ENCODE measurements around the gene PPP1R7. TPM values are rescaled to one million over a fixed set of nuclear protein-coding genes. Genes with fewer than 3 reads are reported as not detected.

PPP1R7 gene
- polyA plus RNA-seq, 1 of the 3 experiments (the other 2 are of a cell fraction) = 56.9 TPM

DNA sequence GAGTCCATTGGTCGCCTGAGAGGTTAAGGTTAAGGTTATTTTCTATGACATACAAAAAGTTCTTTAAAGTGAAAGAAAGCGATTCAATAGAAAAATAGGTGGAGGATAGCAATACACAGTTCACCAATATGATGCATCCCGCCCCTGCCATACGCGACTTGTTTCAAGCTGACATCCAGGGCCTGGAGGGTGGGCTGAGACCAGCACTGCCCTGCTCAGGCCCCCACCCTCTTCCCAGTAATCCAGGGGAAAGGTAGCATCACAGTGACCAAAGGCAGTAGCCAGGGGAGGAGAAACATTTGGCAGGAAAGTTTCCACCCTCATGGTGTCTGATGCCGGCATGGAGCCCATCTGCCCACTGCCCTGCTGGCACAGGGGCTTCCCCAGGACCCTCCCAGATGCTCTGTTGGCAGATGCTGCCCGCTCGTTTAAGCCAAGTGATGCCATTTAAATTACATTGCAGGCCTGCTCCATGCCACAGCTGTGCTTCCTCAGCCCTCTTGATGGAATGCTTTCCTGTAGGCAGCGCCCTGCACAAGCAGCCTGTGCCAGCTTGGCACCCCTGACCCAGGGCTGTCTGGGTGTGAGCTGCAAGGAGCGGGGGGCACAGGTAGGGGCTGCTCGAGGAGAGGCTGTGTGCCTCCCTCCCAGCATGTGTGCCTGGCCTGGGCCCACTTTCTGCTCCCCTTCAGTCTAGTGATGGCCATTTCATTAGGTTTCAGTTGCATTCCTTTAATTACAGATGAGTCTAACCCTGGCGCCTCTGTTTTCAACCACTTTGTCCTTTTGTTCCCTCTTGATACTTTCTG, 27.5 kb downstream of the PPP1R7 start:
- CTCF ChIA-PET = no interaction called here
- DNase-seq = no peak
- 95% methylated on average over 9 of the region's 12 CpGs for WGBS (ENCODE audit: low lambda C conversion rate)

More for the DNA sequence above, 27.5 kb downstream of the PPP1R7 start:
- H3K4me3 ChIP-seq (ENCODE audit: low read depth in 2 of 2, low read length in 1 of 2) = no peak overlapping the region
- H4K20me1 ChIP-seq (ENCODE audit: insufficient read depth) = no peaks in the 10 kb centered on the region
- H3K9me3 ChIP-seq = no peaks in the 10 kb centered on the region
- POLR2A ChIA-PET = no interaction called here
- H3K9ac ChIP-seq = no peak overlapping the region
- no peaks in the 10 kb centered on the region for H3K79me2 ChIP-seq (ENCODE audit: insufficient read depth)
- H3K36me3 ChIP-seq (replicated peaks in 1 of 2; ENCODE audit: control insufficient read depth in 1 of 2, insufficient read depth in 2 of 2, low read length in 1 of 2) = peaks cover 3 to 5% of the 10 kb centered on the region in 2 experiments
- H3K4me1 ChIP-seq (ENCODE audit: control insufficient read depth in 1 of 2, insufficient read depth in 2 of 2, low read depth in 1 of 2, low read length in 1 of 2) = peaks cover 0 to 5% of the 10 kb centered on the region in 2 experiments; a peak in 1 of 4 replicates
- no peak overlapping the region for H2AFZ ChIP-seq (ENCODE audit: low read depth)
- no peaks in the 10 kb centered on the region for H3K27me3 ChIP-seq (ENCODE audit: insufficient read depth)
- no peak overlapping the region for H3K27ac ChIP-seq (ENCODE audit: low read depth in 2 of 2, low read length in 1 of 2)
- TF ChIP-seq, protein P1, sequence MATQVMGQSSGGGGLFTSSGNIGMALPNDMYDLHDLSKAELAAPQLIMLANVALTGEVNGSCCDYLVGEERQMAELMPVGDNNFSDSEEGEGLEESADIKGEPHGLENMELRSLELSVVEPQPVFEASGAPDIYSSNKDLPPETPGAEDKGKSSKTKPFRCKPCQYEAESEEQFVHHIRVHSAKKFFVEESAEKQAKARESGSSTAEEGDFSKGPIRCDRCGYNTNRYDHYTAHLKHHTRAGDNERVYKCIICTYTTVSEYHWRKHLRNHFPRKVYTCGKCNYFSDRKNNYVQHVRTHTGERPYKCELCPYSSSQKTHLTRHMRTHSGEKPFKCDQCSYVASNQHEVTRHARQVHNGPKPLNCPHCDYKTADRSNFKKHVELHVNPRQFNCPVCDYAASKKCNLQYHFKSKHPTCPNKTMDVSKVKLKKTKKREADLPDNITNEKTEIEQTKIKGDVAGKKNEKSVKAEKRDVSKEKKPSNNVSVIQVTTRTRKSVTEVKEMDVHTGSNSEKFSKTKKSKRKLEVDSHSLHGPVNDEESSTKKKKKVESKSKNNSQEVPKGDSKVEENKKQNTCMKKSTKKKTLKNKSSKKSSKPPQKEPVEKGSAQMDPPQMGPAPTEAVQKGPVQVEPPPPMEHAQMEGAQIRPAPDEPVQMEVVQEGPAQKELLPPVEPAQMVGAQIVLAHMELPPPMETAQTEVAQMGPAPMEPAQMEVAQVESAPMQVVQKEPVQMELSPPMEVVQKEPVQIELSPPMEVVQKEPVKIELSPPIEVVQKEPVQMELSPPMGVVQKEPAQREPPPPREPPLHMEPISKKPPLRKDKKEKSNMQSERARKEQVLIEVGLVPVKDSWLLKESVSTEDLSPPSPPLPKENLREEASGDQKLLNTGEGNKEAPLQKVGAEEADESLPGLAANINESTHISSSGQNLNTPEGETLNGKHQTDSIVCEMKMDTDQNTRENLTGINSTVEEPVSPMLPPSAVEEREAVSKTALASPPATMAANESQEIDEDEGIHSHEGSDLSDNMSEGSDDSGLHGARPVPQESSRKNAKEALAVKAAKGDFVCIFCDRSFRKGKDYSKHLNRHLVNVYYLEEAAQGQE (IDR thresholded peaks at IDR 0.05; ENCODE audit: low read depth, low read length) = no peak
- TF ChIP-seq GABPA (IDR thresholded peaks at IDR 0.05; ENCODE audit: low read depth) (no peak), YY1 (IDR thresholded peaks at IDR 0.05; ENCODE audit: low read depth) (no peak), POLR2AphosphoS5 (IDR thresholded peaks at IDR 0.05; ENCODE audit: low read depth, low read length) (no peak), TCF12 (IDR thresholded peaks at IDR 0.05) (no peak), SMC3 (IDR thresholded peaks at IDR 0.05; ENCODE audit: low read depth, low read length) (no peak), CHD2 (IDR thresholded peaks at IDR 0.05; ENCODE audit: low read length, partially characterized antibody) (no peak), TEAD4 (IDR thresholded peaks at IDR 0.05; ENCODE audit: borderline replicate concordance, insufficient read depth) (no peak), FOSL2 (IDR thresholded peaks at IDR 0.05; ENCODE audit: borderline replicate concordance, low read depth) (no peak), TAF1 (IDR thresholded peaks at IDR 0.05; ENCODE audit: borderline replicate concordance, low read depth, low read length) (no peak), EZH2phosphoT487 (IDR thresholded peaks at IDR 0.05; ENCODE audit: borderline replicate concordance, low read depth) (no peak)
- TF ChIP-seq, protein P2, sequence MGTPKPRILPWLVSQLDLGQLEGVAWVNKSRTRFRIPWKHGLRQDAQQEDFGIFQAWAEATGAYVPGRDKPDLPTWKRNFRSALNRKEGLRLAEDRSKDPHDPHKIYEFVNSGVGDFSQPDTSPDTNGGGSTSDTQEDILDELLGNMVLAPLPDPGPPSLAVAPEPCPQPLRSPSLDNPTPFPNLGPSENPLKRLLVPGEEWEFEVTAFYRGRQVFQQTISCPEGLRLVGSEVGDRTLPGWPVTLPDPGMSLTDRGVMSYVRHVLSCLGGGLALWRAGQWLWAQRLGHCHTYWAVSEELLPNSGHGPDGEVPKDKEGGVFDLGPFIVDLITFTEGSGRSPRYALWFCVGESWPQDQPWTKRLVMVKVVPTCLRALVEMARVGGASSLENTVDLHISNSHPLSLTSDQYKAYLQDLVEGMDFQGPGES (IDR thresholded peaks at IDR 0.05; ENCODE audit: low read depth, low read length) = no peak
- TF ChIP-seq, protein P3, sequence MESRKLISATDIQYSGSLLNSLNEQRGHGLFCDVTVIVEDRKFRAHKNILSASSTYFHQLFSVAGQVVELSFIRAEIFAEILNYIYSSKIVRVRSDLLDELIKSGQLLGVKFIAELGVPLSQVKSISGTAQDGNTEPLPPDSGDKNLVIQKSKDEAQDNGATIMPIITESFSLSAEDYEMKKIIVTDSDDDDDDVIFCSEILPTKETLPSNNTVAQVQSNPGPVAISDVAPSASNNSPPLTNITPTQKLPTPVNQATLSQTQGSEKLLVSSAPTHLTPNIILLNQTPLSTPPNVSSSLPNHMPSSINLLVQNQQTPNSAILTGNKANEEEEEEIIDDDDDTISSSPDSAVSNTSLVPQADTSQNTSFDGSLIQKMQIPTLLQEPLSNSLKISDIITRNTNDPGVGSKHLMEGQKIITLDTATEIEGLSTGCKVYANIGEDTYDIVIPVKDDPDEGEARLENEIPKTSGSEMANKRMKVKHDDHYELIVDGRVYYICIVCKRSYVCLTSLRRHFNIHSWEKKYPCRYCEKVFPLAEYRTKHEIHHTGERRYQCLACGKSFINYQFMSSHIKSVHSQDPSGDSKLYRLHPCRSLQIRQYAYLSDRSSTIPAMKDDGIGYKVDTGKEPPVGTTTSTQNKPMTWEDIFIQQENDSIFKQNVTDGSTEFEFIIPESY (IDR thresholded peaks at IDR 0.05; ENCODE audit: borderline replicate concordance, low read depth) = no peak
- H3K9me2 ChIP-seq = no peaks in the 10 kb centered on the region
- no peak overlapping the region for H3K4me2 ChIP-seq
- H3F3A ChIP-seq (replicated peaks; ENCODE audit: insufficient read depth) = no peaks in the 10 kb centered on the region
